ENCODE results near the gene C3orf70.

The C3orf70 gene

DNA sequence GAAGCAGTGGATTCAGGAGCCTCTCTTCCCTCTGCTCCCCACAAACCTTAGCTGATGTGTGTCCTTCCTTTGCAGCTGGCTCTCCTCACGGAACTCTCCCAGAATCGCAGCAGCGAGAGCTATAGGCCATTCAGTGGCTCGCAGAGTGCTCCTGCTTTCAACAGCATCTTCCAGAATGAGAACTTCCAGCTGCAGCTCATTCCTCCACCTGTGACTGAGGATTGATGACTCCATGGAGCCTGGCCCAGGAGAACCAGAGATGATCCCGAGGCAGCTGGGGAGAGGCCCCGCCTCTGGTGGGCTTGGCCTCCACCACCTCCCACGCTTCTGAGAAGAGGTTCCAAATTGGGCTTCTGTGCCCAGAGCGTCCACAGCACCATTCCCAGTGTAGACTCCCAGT lies 101.1 kb downstream of the C3orf70 start:
- no peak for DNase-seq (ENCODE audit: low read depth)

DNA sequence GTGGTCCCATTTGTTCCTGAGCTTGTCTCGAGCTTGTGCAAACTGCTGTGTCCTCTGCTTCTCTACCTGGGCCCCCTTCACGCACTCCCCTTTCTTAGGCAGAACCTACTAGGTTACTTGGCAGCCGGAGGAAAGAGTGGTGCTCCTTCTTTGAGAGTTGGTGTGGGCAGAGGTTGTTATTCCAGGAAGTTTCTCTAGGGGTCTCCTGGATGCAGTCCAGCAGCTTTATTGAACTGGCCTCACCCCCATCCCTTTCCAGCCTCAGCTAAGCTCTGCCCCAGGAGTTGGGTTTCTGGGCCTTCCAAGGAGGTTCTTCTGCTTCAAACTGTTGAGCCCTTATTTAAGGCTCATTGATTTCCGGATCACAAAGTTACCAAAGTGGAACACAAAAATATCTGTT lies 103.2 kb downstream of the C3orf70 start:
- no peak for DNase-seq (ENCODE audit: low read depth)

DNA sequence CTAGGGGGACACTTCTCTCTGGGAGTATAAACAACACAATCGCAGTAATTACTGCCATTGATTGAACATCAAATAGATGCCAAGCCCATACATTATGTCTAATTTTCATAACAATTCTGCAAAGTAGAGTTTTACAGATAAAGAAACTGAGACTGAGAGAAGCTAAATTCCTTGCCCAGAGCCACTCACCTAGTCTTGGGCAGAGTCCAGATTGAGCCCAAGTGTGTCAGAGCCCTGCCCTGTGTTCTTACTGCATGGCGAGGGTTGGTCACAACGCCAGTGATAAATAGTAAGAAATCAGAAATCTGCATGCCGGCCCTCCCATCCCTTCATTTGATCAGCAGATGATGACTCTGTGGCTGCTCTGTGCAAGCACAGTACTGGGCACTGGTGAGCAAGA lies 106.3 kb downstream of the C3orf70 start:
- DNase-seq (ENCODE audit: low read depth): no peak

DNA sequence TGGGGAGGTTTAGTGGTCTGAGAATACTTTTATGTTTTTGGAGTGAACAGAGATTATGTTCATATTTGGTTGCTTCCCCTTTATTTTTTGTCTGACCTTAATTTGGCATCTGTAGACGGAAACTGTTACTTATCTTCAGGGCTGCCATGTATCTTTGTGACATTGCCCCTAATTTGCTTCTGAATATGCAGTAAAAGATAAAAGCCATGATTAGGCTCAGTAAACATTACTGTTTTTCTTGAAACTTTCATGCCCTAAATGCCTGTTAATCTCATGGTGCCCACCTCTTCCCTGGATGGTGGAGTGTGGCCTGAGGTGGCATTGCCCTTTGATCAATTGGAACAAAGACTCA lies 106.7 kb downstream of the C3orf70 start:
- no peak for DNase-seq (ENCODE audit: low read depth)

DNA sequence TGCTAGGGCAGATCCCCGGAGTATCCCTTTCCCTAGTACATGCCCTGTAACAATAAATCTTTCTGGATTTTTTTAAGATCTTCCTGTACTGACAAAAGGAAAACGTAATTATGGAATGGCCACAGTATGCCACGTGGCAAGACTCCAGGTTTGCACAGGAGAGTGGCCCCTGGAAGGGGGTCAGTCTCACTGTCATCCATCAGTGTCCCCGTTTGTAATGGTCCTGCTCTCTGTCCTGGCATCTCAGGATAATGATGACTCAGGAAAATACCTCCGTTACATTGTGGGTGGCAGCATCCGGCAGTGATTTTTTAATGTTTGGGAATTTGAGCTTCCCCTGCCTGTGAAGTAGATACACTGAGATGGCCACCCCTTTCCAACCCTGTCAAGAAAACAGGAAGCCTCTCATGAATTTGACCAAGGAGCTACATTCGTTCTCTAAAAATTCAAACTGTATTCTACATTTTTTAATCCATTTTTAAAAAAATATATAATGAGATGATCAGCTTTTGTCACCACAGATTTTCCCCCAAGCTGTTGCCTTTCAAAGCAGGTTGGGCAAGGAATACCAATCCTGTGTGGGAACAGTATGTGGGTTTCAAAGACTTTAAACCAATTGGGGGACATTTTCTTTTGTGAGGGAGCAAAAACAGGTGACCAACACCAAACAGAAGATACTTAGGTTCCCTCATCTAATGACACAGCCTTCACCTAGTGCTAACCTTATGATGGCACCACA lies 110.4 kb downstream of the C3orf70 start:
- no peak for DNase-seq (ENCODE audit: low read depth)

DNA sequence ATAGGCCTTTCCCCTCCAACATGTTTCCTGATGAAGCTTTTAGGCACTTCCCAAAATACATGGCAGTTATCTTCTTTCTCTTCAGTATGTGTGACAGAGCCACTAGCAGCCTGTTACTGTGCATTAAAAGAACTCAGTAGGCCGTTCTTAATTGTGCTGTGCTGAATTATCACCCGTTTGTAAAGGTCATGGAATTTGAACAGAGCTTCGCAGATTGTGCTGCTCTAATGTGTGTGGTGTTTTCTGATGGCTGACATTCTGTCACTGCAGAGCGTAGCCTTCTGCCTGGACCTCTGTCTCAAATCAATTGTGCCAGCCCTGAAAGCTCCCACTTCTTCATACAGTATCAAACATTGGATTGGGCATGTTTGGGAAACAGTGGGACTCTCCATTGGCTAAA lies 111.3 kb downstream of the C3orf70 start:
- no peak for DNase-seq (ENCODE audit: low read depth)

DNA sequence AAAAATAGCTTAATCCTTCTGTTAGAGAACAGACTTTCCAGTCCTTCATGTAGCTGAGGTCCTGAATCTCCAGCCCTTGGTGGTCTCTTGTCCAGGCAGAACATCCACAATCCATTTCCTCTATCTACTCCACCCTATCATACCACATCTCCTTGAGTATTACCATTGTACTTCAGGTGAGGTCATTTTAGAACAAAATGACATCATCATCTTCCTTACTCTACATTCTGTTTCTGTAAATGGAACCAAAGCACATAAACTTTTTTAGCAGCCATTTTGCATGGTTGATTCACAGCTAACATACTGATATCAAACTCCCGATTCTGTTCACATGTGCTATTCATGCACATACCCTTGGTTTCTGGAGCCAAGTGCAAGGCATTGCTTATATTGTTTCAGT lies 112.4 kb downstream of the C3orf70 start:
- DNase-seq (ENCODE audit: low read depth): no peak

DNA sequence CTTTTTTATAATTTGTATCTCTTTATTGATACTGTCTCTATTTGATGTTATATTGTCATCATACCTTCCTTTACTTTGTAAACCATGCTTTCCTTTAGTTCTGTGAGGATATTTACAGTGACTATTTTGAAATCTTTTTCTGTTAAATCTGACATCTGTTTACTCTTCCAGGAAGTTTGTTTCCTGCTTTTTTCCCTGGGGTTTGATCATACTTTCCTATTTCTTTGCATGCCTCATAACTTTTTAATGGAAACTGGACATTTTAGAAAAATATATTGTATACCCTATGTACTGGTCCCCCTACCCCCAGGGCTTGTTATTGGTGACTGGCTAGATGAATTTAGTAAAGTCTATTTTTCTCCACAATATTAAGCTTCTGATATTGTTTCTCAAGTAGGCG lies 115.1 kb downstream of the C3orf70 start:
- DNase-seq (ENCODE audit: low read depth): no peak

DNA sequence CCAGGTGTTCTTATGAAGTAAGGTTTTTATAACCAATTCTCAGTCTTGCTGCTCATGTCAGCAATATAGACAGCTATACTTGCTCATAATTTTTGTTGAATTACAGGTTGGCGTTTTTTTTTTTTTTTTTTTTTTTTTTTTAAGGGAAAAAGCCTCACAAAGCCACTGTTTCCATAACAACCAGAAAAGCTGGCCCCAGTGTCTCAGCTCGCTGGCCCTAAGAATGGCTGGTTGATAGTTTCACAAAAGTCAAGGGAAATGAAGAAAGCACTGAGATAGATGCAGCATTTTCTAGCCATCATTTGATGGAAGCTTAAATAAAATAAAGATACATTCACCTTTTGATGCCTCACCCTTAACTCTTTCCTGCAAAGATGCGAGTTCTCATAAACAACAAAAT lies 121.9 kb downstream of the C3orf70 start:
- no peak for DNase-seq (ENCODE audit: low read depth)

DNA sequence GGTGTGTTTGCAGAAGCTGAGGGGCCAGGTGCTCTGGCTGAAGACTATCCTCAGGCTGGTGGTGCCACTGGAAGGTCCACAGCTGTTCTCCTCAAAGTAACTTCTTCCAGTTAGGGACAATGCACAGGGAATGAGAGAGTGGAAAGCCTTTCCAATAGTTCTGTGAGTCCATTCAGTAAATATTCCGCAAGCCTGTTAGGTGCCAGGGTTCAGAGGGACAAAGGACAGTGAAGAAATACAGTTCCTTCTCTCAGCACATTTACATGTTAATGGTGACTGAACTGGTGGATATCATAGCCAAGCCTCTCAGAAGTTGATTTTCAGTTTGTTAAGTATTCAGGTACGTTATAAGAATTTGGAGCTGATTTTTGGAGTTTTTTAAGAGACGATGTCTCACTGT lies 122.5 kb downstream of the C3orf70 start:
- DNase-seq (ENCODE audit: low read depth): no peak

DNA sequence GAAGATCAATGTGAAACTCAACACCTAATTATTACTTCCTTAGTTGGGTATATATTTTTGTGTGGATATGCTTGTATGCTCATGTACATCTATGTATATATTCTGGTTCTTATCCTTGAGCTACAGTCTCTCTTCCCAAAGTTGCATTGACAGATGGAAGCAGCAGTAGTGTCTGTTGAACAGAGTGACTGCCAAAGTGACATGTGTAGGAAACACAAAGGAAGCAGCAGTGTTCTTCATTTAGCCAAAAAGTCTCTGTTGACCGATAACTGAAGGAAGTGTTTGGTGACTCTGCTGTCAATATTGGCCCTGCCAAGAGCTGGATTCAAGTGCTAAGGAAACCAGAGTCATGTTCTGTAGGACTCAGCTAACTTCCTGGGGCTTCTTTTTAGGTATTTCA lies 123.8 kb downstream of the C3orf70 start:
- no peak for DNase-seq (ENCODE audit: low read depth)

DNA sequence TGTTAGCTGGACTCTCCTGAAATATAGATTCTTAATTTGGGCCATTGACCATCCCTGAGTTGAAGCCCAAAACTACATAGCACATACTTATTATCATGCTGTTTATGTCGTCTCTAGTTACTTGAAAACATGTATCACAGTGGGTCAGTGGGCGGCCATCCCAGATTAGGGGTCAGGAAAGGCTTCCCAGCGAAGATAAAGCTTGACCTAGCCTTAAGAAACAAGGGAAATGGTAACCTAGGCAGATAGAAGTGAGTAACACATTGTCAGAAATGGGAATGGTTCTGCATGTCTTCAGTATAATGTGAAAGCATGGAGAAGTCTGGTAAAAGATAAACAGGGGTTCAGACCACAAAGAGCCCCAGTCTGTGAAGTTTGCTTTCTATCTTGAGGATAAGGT lies 124.7 kb downstream of the C3orf70 start:
- no peak for DNase-seq (ENCODE audit: low read depth)
